Superior temporal gyrus (tissue), 1 donor: ENCODE results near the gene TIMM17B.

Experiments
- DNase-seq: peaks from one replicate; pipeline ENCODE4 v3.0.0-alpha.2; 2016; ENCODE audit errors: extremely low spot score

TIMM17B gene

GRCh38 chrX:48918643-48919340 is 21.2 kb upstream of the TIMM17B start, which contains the start of gene PIM2:
PIM2 (minus strand) TSS chrX:48919024; CDS start chrX:48918834, 190 bp downstream.
- peak; percentile 75 for DNase-seq

GRCh38 chrX:48918301-48918642 is 20.7 kb upstream of the TIMM17B start:
- no peak for DNase-seq

GRCh38 chrX:48917139-48918001 is 19.8 kb upstream of the TIMM17B start:
- DNase-seq: peak; percentile 89

- DNase-seq: no peak
These were observed 17.3 kb upstream of the TIMM17B start for GRCh38 chrX:48914593-48915493.

- DNase-seq: no peak
These were observed 16.2 kb upstream of the TIMM17B start for GRCh38 chrX:48913605-48914366.

GRCh38 chrX:48911412-48912182 is 14.0 kb upstream of the TIMM17B start, which contains the start of gene SLC35A2:
SLC35A2 (minus strand) TSS chrX:48911646; CDS start chrX:48911636, 10 bp downstream.
- peak; percentile 85 for DNase-seq

- DNase-seq: peak; percentile 8
These were observed 13.4 kb upstream of the TIMM17B start for GRCh38 chrX:48910926-48911411.

GRCh38 chrX:48909703-48910294 is 12.2 kb upstream of the TIMM17B start:
- no peak for DNase-seq

- DNase-seq: no peak
These were observed 11.0 kb upstream of the TIMM17B start for GRCh38 chrX:48908600-48908999.

GRCh38 chrX:48905090-48905790 is 7.7 kb upstream of the TIMM17B start:
- DNase-seq: no peak

- no peak for DNase-seq
These were observed 7.1 kb upstream of the TIMM17B start for GRCh38 chrX:48904626-48905025.

GRCh38 chrX:48904180-48904579 is 6.6 kb upstream of the TIMM17B start:
- no peak for DNase-seq

GRCh38 chrX:48903290-48903689 is 5.7 kb upstream of the TIMM17B start:
- no peak for DNase-seq

GRCh38 chrX:48902776-48903175 is 5.2 kb upstream of the TIMM17B start:
- no peak for DNase-seq

GRCh38 chrX:48902135-48902534 is 4.6 kb upstream of the TIMM17B start:
- no peak for DNase-seq

- no peak for DNase-seq
These were observed 3.5 kb upstream of the TIMM17B start for GRCh38 chrX:48901069-48901468.

- no peak for DNase-seq
These were observed 1.5 kb upstream of the TIMM17B start for GRCh38 chrX:48899078-48899410.

- DNase-seq: peak; percentile 29
These were observed 377 bp downstream of the TIMM17B start for GRCh38 chrX:48897157-48897624.

GRCh38 chrX:48896611-48897011 is 957 bp downstream of the TIMM17B start:
- DNase-seq: no peak
